ENCODE results near the gene SDK1. TPM values are rescaled to one million over a fixed set of nuclear protein-coding genes. Genes with fewer than 3 reads are reported as not detected.
"Not testable (repeated sequence)": the region's sequence is repeated elsewhere in the genome, so short reads cannot be mapped to it uniquely, and the experiment has no call there.

The SDK1 gene
- total RNA-seq, 1 donor, result 0.36 TPM

DNA sequence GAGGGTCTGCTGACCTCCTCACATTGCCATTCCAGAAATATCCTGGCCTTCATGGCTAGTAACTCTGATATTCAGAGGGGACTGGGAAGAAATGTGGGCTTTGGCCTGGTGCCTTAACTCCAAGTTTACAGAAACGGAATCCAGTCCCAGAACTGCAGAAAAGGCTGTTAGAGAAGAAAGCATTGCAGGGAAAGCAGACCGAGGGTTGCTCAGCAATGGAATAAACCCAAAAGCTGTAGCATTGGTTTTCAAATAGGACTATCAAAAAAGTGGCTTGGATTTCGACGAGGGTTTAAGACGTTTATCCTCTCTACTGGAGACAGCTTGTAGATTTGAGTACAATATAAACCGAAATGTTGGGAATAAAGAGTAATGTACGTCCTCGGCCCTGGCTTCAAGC lies 955.2 kb downstream of the SDK1 start:
- TF ChIP-seq, protein P1, sequence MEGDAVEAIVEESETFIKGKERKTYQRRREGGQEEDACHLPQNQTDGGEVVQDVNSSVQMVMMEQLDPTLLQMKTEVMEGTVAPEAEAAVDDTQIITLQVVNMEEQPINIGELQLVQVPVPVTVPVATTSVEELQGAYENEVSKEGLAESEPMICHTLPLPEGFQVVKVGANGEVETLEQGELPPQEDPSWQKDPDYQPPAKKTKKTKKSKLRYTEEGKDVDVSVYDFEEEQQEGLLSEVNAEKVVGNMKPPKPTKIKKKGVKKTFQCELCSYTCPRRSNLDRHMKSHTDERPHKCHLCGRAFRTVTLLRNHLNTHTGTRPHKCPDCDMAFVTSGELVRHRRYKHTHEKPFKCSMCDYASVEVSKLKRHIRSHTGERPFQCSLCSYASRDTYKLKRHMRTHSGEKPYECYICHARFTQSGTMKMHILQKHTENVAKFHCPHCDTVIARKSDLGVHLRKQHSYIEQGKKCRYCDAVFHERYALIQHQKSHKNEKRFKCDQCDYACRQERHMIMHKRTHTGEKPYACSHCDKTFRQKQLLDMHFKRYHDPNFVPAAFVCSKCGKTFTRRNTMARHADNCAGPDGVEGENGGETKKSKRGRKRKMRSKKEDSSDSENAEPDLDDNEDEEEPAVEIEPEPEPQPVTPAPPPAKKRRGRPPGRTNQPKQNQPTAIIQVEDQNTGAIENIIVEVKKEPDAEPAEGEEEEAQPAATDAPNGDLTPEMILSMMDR (IDR thresholded peaks at IDR 0.05; ENCODE audit: extremely low read depth, low read depth, low read length), result no peak

DNA sequence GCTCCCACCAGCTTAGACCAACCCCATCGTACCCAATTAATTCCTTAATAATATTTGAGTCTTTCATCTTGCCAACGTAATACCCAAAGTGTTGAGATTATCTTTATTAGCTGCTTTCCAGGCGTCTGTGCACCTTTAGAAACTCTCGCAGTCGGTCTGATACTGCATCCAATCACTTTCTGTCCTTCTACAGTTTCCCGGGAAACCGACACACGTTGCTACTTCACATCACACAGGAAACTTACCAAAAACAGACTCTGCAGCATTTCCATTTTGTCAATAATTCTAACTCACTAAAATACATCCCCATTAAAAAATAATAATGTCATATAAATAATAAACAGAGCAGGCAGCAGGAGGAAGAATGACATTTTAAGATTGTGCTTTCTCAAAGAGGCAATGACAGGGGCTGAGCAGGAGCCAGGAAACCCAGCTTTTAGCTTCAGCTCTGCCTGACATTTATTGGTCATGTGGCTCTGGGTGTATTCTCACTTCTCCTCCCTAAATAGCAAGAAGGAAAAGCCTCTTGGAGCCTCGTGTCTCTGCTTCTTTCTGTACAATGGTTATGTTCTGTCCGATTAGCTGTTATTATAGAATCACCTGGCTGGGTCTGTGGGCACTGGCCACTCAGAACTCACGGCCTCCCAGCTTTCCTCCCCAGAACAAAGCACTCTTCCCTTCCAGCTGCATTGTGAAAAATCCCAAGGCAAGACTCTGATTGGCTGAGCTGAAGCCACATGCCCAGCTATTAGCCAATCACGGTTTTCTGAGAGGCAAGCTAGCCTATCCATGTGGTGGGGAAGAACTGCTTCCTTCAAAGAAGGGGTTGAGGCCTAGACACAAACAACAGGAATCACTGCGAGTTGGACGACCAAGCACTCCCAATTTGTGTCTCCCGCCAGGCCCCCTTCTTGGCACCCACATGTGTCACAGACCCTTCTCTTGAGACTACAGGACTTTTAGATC lies 956.4 kb downstream of the SDK1 start:
- no peaks in the 10 kb centered on the region for H3K27me3 ChIP-seq (ENCODE audit: insufficient read depth, low read length)

More for the DNA sequence above, 955.2 kb downstream of the SDK1 start:
- Histone ChIP-seq H3K27ac (ENCODE audit: low read depth, low read length) (no peak overlapping the region), H3K79me2 (ENCODE audit: insufficient read depth, low read length) (no peaks in the 10 kb centered on the region), H4K20me1 (ENCODE audit: insufficient read depth, low read length) (no peaks in the 10 kb centered on the region), H3K4me2 (ENCODE audit: insufficient read depth, low read length) (no peak overlapping the region), H3K4me1 (ENCODE audit: insufficient read depth, low read length) (no peaks in the 10 kb centered on the region), H3K27me3 (ENCODE audit: insufficient read depth, low read length) (no peaks in the 10 kb centered on the region), H2AFZ (ENCODE audit: low read length) (no peak overlapping the region), H3K4me3 (ENCODE audit: insufficient read depth, low read length) (no peak overlapping the region), H3K36me3 (ENCODE audit: insufficient read depth, low read length) (no peaks in the 10 kb centered on the region), H3K9me3 (ENCODE audit: low read depth, low read length) (peaks cover 2% of the 10 kb centered on the region)
- no peak for DNase-seq (ENCODE audit: insufficient read length, low spot score, missing footprints)

DNA sequence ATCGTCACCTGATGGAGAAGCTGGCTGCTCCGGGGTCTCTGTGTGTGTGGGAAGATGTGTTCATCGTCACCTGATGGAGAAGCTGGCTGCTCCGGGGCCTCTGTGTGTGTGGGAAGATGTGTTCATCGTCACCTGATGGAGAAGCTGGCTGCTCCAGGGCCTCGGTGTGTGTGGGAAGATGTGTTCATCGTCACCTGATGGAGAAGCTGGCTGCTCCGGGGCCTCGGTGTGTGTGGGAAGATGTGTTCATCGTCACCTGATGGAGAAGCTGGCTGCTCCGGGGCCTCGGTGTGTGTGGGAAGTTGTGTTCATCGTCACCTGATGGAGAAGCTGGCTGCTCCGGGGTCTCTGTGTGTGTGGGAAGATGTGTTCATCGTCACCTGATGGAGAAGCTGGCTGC lies 959.1 kb downstream of the SDK1 start:
- H3K9me3 ChIP-seq (ENCODE audit: low read depth, low read length), result not testable (repeated sequence)

More for the DNA sequence above, 956.4 kb downstream of the SDK1 start:
- TF ChIP-seq, protein P1 (IDR thresholded peaks at IDR 0.05; ENCODE audit: extremely low read depth, low read depth, low read length), result no peak
- H4K20me1 ChIP-seq (ENCODE audit: insufficient read depth, low read length), result no peaks in the 10 kb centered on the region
- H3K4me2 ChIP-seq (ENCODE audit: insufficient read depth, low read length), result no peak overlapping the region
- H3K4me3 ChIP-seq (ENCODE audit: insufficient read depth, low read length), result no peak overlapping the region
- H3K4me1 ChIP-seq (ENCODE audit: insufficient read depth, low read length), result no peaks in the 10 kb centered on the region
- DNase-seq (ENCODE audit: insufficient read length, low spot score, missing footprints), result no peak
- H2AFZ ChIP-seq (ENCODE audit: low read length), result no peak overlapping the region
- no peaks in the 10 kb centered on the region for H3K79me2 ChIP-seq (ENCODE audit: insufficient read depth, low read length)
- H3K9me3 ChIP-seq (ENCODE audit: low read depth, low read length), result peaks cover 2% of the 10 kb centered on the region
- H3K27ac ChIP-seq (ENCODE audit: low read depth, low read length), result no peak overlapping the region
- no peaks in the 10 kb centered on the region for H3K36me3 ChIP-seq (ENCODE audit: insufficient read depth, low read length)

DNA sequence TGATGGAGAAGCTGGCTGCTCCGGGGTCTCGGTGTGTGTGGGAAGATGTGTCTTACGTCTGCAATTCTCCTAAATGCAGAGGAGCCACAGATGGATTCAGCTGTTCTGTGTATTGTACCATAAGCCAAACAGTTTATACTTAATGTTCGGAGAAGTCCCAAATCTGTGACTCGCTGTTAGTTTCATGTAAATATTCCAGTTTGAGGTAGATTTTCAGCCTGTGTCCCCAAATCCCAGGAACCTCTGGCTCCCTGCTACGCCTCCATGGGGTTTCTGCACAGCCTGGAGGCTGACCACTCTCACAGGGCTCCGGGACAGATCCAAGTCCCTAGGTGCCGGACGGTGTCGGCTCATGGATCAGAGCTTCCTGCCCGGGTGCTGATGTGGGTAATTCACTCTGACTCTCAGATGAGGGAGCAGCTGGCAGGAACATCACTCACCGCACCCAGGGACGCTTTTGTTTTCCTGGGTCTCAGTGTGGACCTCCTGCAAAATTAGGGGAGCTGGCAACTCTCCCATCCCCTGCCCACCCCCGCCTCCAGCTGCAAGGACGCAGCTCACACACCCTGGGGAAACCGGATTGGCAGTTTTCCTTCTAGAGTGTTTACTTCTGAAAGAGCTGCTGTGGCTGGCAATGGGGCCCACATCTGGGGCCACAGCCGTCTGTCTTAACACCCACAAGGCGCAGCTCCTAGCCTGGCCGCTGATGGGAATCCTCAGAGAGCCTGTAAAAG lies 960.0 kb downstream of the SDK1 start:
- no peaks in the 10 kb centered on the region for H4K20me1 ChIP-seq (ENCODE audit: insufficient read depth, low read length)
- TF ChIP-seq, protein P1 (IDR thresholded peaks at IDR 0.05; ENCODE audit: extremely low read depth, low read depth, low read length), result no peak
- no peaks in the 10 kb centered on the region for H3K36me3 ChIP-seq (ENCODE audit: insufficient read depth, low read length)
- no peaks in the 10 kb centered on the region for H3K79me2 ChIP-seq (ENCODE audit: insufficient read depth, low read length)
- DNase-seq (ENCODE audit: insufficient read length, low spot score, missing footprints), result peak; percentile 50
- H3K4me3 ChIP-seq (ENCODE audit: insufficient read depth, low read length), result no peak overlapping the region
- no peak overlapping the region for H3K27ac ChIP-seq (ENCODE audit: low read depth, low read length)
- no peaks in the 10 kb centered on the region for H3K27me3 ChIP-seq (ENCODE audit: insufficient read depth, low read length)
- H3K4me1 ChIP-seq (ENCODE audit: insufficient read depth, low read length), result no peaks in the 10 kb centered on the region
- no peak overlapping the region for H2AFZ ChIP-seq (ENCODE audit: low read length)
- no peak overlapping the region for H3K4me2 ChIP-seq (ENCODE audit: insufficient read depth, low read length)
- no peaks in the 10 kb centered on the region for H3K9me3 ChIP-seq (ENCODE audit: low read depth, low read length)

More for the DNA sequence above, 959.1 kb downstream of the SDK1 start:
- not testable (repeated sequence) for H3K4me2 ChIP-seq (ENCODE audit: insufficient read depth, low read length); DNase-seq (ENCODE audit: insufficient read length, low spot score, missing footprints); H3K27ac ChIP-seq (ENCODE audit: low read depth, low read length); H3K4me3 ChIP-seq (ENCODE audit: insufficient read depth, low read length); H4K20me1 ChIP-seq (ENCODE audit: insufficient read depth, low read length); H3K27me3 ChIP-seq (ENCODE audit: insufficient read depth, low read length); H3K79me2 ChIP-seq (ENCODE audit: insufficient read depth, low read length); H3K4me1 ChIP-seq (ENCODE audit: insufficient read depth, low read length); H3K36me3 ChIP-seq (ENCODE audit: insufficient read depth, low read length); H2AFZ ChIP-seq (ENCODE audit: low read length)

Data from osteoblast (primary cell).